H9 (cell line): ENCODE data around the gene CXCL6. TPM values are rescaled to one million over a fixed set of nuclear protein-coding genes. Genes with fewer than 3 reads are reported as not detected.

Source experiments
- DNase-seq: peaks from one replicate; pipeline ENCODE4 v3.0.0-alpha.2; 2017
- H2AFZ ChIP-seq: one replicate; pipeline ENCODE4 v1.6.1; 2013; ENCODE audit warnings: mild to moderate bottlenecking, low read length, control low read depth, moderate library complexity
- H2AK5ac ChIP-seq: 2 replicates; pipeline ENCODE4 v1.6.1; 2013; ENCODE audit warnings: low read length, control low read depth, mixed read lengths; ENCODE audit not compliant: insufficient read length
- H2BK120ac ChIP-seq: one replicate; pipeline ENCODE4 v1.6.1; 2013; ENCODE audit warnings: low read depth, mild to moderate bottlenecking, low read length, control low read depth, inconsistent platforms; ENCODE audit not compliant: poor library complexity, severe bottlenecking
- H2BK12ac ChIP-seq: 2 replicates; pipeline ENCODE4 v1.6.1; 2013; ENCODE audit warnings: low read length, control low read depth, mixed read lengths, low read depth; ENCODE audit not compliant: insufficient read length
- H2BK15ac ChIP-seq: 2 replicates; pipeline ENCODE4 v1.6.1; 2013; ENCODE audit warnings: low read depth, low read length, control low read depth
- H2BK20ac ChIP-seq: one replicate; pipeline ENCODE4 v1.6.1; 2013; ENCODE audit warnings: low read depth, mild to moderate bottlenecking, low read length, control low read depth, inconsistent platforms; ENCODE audit not compliant: poor library complexity, severe bottlenecking
- H2BK5ac ChIP-seq: 2 replicates; pipeline ENCODE4 v1.6.1; 2013; ENCODE audit warnings: low read length, control low read depth, mixed read lengths; ENCODE audit not compliant: insufficient read length
- H3K14ac ChIP-seq: 2 replicates; pipeline ENCODE4 v1.6.1; 2013; ENCODE audit warnings: low read length, control low read depth; ENCODE audit not compliant: insufficient read depth
- H3K18ac ChIP-seq: 2 replicates; pipeline ENCODE4 v1.6.1; 2013; ENCODE audit warnings: low read depth, mild to moderate bottlenecking, mixed read lengths, low read length, control low read depth; ENCODE audit not compliant: insufficient read length
- H3K23ac ChIP-seq: 2 replicates; pipeline ENCODE4 v1.6.1; 2013; ENCODE audit warnings: low read length, control low read depth, mixed read lengths, low read depth; ENCODE audit not compliant: insufficient read length
- H3K23me2 ChIP-seq: 2 replicates; pipeline ENCODE4 v1.6.1; 2013; ENCODE audit warnings: low read depth, mild to moderate bottlenecking, mixed read lengths, low read length, control low read depth; ENCODE audit not compliant: insufficient read length, poor library complexity, severe bottlenecking
- H3K27ac ChIP-seq: 2 replicates; pipeline ENCODE4 v1.5.1; 2013; ENCODE audit warnings: low read length, control low read depth, mixed read lengths, low read depth; ENCODE audit not compliant: insufficient read length
- H3K27me3 ChIP-seq: 2 replicates; pipeline ENCODE4 v1.6.1; 2013; ENCODE audit warnings: low read length, control low read depth, inconsistent platforms; ENCODE audit not compliant: insufficient read depth
- H3K4ac ChIP-seq: 2 replicates; pipeline ENCODE4 v1.6.1; 2013; ENCODE audit warnings: low read depth, mild to moderate bottlenecking, control low read depth, inconsistent platforms, low read length, moderate library complexity
- H3K4me1 ChIP-seq: 2 replicates; pipeline ENCODE4 v1.6.1; 2013; ENCODE audit warnings: low read length, control low read depth, inconsistent platforms; ENCODE audit not compliant: insufficient read depth
- H3K4me2 ChIP-seq: 2 replicates; pipeline ENCODE4 v1.6.1; 2013; ENCODE audit warnings: low read length, control low read depth, mixed read lengths; ENCODE audit not compliant: insufficient read length, insufficient read depth
- H3K56ac ChIP-seq: 2 replicates; pipeline ENCODE4 v1.6.1; 2013; ENCODE audit warnings: low read depth, mild to moderate bottlenecking, mixed read lengths, low read length, control low read depth; ENCODE audit not compliant: insufficient read length
- H3K79me1 ChIP-seq: 2 replicates; pipeline ENCODE4 v1.6.1; 2013; ENCODE audit warnings: low read depth, mild to moderate bottlenecking, moderate library complexity, low read length, control low read depth, inconsistent platforms; ENCODE audit not compliant: insufficient read depth, poor library complexity, severe bottlenecking
- H3K79me2 ChIP-seq: 2 replicates; pipeline ENCODE4 v1.6.1; 2013; ENCODE audit warnings: low read length, control low read depth, inconsistent platforms; ENCODE audit not compliant: insufficient read depth
- H3K9ac ChIP-seq: 2 replicates; pipeline ENCODE4 v1.6.1; 2013; ENCODE audit warnings: low read length, control low read depth, mixed read lengths; ENCODE audit not compliant: insufficient read length; ENCODE audit errors: extremely low read depth
- H3K9me3 ChIP-seq: one replicate; pipeline ENCODE4 v1.6.1; 2013; ENCODE audit warnings: low read depth, low read length, inconsistent platforms; ENCODE audit not compliant: control insufficient read depth
- H3T11ph ChIP-seq: one replicate; pipeline ENCODE4 v1.6.1; 2013; ENCODE audit warnings: mild to moderate bottlenecking, low read length, control low read depth, inconsistent platforms
- H4K20me1 ChIP-seq: one replicate; pipeline ENCODE4 v1.6.1; 2013; ENCODE audit not compliant: control insufficient read depth, insufficient read length, insufficient read depth
- H4K5ac ChIP-seq: 2 replicates; pipeline ENCODE4 v1.6.1; 2013; ENCODE audit warnings: low read depth, mild to moderate bottlenecking, mixed read lengths, low read length, control low read depth; ENCODE audit not compliant: insufficient read length
- H4K8ac ChIP-seq: replicated peaks from 2 replicates; pipeline ENCODE4 v1.6.1; 2013; ENCODE audit warnings: low read length, control low read depth, mixed read lengths, low read depth; ENCODE audit not compliant: insufficient read length
- H4K91ac ChIP-seq: 2 replicates; pipeline ENCODE4 v1.6.1; 2013; ENCODE audit warnings: low read depth, mild to moderate bottlenecking, moderate library complexity, mixed read lengths, low read length, control low read depth; ENCODE audit not compliant: insufficient read length
- H3K27ac Mint-ChIP-seq, 3 experiments: 2 replicates in 2 of 3; 3 replicates in 1 of 3; pipeline ENCODE4 v1.8.0; 2020 to 2021; ENCODE audit warnings: mixed read lengths in 3 of 3, mild to moderate bottlenecking in 1 of 3, moderate library complexity in 1 of 3
- H3K27me3 Mint-ChIP-seq: 2 replicates; pipeline ENCODE4 v1.8.0; 2021; ENCODE audit warnings: low read depth, mild to moderate bottlenecking, moderate library complexity, mixed read lengths
- H3K36me3 Mint-ChIP-seq, 3 experiments: 2 replicates in 2 of 3; 3 replicates in 1 of 3; pipeline ENCODE4 v1.8.0; 2020 to 2021; ENCODE audit warnings: low read depth in 3 of 3, mixed read lengths in 3 of 3; ENCODE audit not compliant: insufficient read depth in 1 of 3
- H3K4me1 Mint-ChIP-seq, 2 experiments: 2 replicates each; pipeline ENCODE4 v1.8.0; 2020; ENCODE audit warnings: mixed read lengths in 2 of 2
- H3K4me3 Mint-ChIP-seq, 2 experiments: 2 replicates in 1 of 2; 3 replicates in 1 of 2; pipeline ENCODE4 v1.8.0; 2020 to 2021; ENCODE audit warnings: mild to moderate bottlenecking in 2 of 2, mixed read lengths in 2 of 2, moderate library complexity in 1 of 2
- H3K9me3 Mint-ChIP-seq, 2 experiments: 2 replicates in 1 of 2; 3 replicates in 1 of 2; pipeline ENCODE4 v1.8.0; 2020; ENCODE audit warnings: mild to moderate bottlenecking in 2 of 2, mixed read lengths in 2 of 2, moderate library complexity in 1 of 2
- WGBS: extraction: QIAGEN DNeasy Blood & Tissue Kit; methylation state at CpG from one replicate; pipeline ENCODE4 v1.1.7; 2013; ENCODE audit warnings: missing lambda C conversion rate, low lambda C conversion rate, mixed read lengths; ENCODE audit not compliant: insufficient read length; ENCODE audit errors: extremely low coverage; 5-methylcytosine and 5-hydroxymethylcytosine counted together
- total RNA-seq: library from RNA; stranded (reverse); gene quantifications from 2 replicates; pipeline ENCODE4 v1.2.1, GENCODE V29; 2021
- TF ChIP-seq, protein P1 (sequence below): fragments of 200-600 bp; sonication (generic); conservative IDR thresholded peaks from 3 replicates; pipeline ENCODE4 v1.8.0; 2021; ENCODE audit warnings: antibody characterized with exemption, mild to moderate bottlenecking

The CXCL6 gene
- total RNA-seq, 1 experiment from 2014 or later, result 0.85 TPM

DNA sequence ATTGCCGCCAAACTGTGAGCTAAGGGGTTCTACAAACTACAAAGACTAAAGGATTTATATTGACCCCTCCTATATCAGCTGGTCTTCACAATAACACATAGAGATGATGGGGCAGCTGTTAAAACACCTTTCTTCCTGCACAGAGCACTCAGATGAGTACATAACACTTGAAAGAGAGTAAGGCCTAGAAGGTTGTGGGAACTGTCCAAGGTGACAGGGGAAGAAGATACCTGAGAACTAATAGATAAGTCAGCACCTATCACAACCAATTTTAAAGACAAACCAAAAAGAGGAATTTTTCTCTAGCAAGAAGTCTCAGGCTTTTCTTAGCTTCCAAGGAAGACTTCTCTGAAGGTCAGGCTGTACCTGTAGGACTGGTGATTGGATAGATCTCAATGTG, 19.1 kb upstream of the CXCL6 start:
- Histone ChIP-seq H3K4ac (no peak overlapping the region), H3K4me1 (peaks cover 5% of the 10 kb centered on the region; the same call in 1 of the 2 replicates), H3K9ac (no peak overlapping the region), H3K23ac (no peak overlapping the region), H4K20me1 (no peaks in the 10 kb centered on the region), H3T11ph (no peak overlapping the region), H3K23me2 (no peaks in the 10 kb centered on the region), H4K91ac (no peak overlapping the region), H3K18ac (no peak overlapping the region), H2BK20ac (no peak overlapping the region), H3K9me3 (no peaks in the 10 kb centered on the region), H3K79me1 (no peaks in the 10 kb centered on the region), H3K14ac (no peak overlapping the region), H2AK5ac (no peak overlapping the region), H3K4me2 (no peak overlapping the region), H2AFZ (no peak overlapping the region), H3K56ac (no peak overlapping the region), H4K8ac (no peak overlapping the region), H4K5ac (no peak overlapping the region), H2BK120ac (no peak overlapping the region), H3K27me3 (no peaks in the 10 kb centered on the region), H2BK12ac (no peak overlapping the region), H2BK15ac (no peak overlapping the region), H2BK5ac (no peak overlapping the region), H3K27ac (no peak overlapping the region), H3K79me2 (no peaks in the 10 kb centered on the region)
- Mint-ChIP-seq H3K4me1 (peaks cover 14 to 15% of the 10 kb centered on the region in 2 experiments), H3K4me3 (no peak overlapping the region), H3K9me3 (no peaks in the 10 kb centered on the region), H3K36me3 (no peaks in the 10 kb centered on the region; a peak in 1 of 7 replicates), H3K27me3 (no peaks in the 10 kb centered on the region), H3K27ac (no peak overlapping the region)
- DNase-seq, result no peak
- no CpG with 5 or more reads among the region's 1 CpG for WGBS
- TF ChIP-seq, protein P1, sequence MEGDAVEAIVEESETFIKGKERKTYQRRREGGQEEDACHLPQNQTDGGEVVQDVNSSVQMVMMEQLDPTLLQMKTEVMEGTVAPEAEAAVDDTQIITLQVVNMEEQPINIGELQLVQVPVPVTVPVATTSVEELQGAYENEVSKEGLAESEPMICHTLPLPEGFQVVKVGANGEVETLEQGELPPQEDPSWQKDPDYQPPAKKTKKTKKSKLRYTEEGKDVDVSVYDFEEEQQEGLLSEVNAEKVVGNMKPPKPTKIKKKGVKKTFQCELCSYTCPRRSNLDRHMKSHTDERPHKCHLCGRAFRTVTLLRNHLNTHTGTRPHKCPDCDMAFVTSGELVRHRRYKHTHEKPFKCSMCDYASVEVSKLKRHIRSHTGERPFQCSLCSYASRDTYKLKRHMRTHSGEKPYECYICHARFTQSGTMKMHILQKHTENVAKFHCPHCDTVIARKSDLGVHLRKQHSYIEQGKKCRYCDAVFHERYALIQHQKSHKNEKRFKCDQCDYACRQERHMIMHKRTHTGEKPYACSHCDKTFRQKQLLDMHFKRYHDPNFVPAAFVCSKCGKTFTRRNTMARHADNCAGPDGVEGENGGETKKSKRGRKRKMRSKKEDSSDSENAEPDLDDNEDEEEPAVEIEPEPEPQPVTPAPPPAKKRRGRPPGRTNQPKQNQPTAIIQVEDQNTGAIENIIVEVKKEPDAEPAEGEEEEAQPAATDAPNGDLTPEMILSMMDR, result no peak
